Left ventricle myocardium inferior (tissue), 1 donor: ENCODE results near the gene PARD6B. TPM values are rescaled to one million over a fixed set of nuclear protein-coding genes. Genes with fewer than 3 reads are reported as not detected.
A peak's percentile ranks its signal among the peaks of the same experiment; 100 is the strongest.

Experiments
- DNase-seq: peaks from one replicate; pipeline ENCODE4 v3.0.0-alpha.2; 2020
- H3K27ac ChIP-seq: fragments of 200-600 bp; replicated peaks from 2 replicates; pipeline ENCODE4 v1.8.0; 2021
- H3K27me3 ChIP-seq: fragments of 200-600 bp; 2 replicates; pipeline ENCODE4 v1.8.0; 2021; ENCODE audit warnings: low read depth
- H3K36me3 ChIP-seq: fragments of 200-600 bp; 2 replicates; pipeline ENCODE4 v1.8.0; 2021
- H3K4me1 ChIP-seq: fragments of 200-600 bp; 2 replicates; pipeline ENCODE4 v1.8.0; 2021
- H3K4me3 ChIP-seq: fragments of 200-600 bp; 2 replicates; pipeline ENCODE4 v1.8.0; 2021; ENCODE audit warnings: mild to moderate bottlenecking, moderate library complexity
- H3K9me3 ChIP-seq: fragments of 200-600 bp; replicated peaks from 2 replicates; pipeline ENCODE4 v1.8.0; 2021
- intact Hi-C: fragments of 100-400 bp; cut with micrococcal nuclease; formaldehyde crosslinking; loops from one replicate; pipeline ENCODE4 v1.11.0; 2022
- total RNA-seq: library from RNA; stranded (reverse); fragmentation: NEBNext Ultra II Directional; extraction: Animal tissue kit (Norgen Biotek cat#: 25700); gene quantifications from one replicate; pipeline ENCODE4 v1.2.1, GENCODE V29; 2021
- TF ChIP-seq, protein P1 (sequence below): fragments of 200-600 bp; IDR thresholded peaks from 2 replicates; pipeline ENCODE4 v1.8.0; 2021; ENCODE audit warnings: antibody characterized with exemption, mild to moderate bottlenecking, borderline replicate concordance
- donor health status: DM: no; HTN: yes; CAD: no; lungs with severe emphysema.

PARD6B gene
- total RNA-seq, 1 donor from 2014 or later: 3.4 TPM

DNA sequence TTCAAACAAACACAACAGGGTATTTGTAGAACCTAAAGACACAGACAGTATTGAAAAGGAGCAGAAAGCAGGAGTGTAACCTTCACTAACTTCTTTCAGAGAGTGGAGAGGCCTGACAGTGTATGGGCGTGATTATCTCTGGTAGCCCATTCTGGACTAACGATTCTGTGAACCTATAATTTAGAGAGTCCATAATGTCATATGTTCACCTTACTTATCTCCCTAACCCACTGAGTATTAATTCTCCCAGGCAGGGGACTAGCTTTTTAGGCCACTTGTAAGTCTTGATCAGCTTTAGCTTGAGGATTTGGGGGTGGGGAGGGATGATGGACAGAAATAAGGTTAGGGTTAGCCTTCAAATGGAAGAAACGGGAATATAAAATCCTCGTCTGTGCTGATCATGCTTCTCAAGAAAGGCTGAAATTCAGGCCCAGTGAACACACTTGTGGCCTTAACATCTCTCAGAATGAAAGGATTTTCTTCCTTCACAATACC is 2.8 kb upstream of the PARD6B start:
- no peak overlapping the region for H3K27ac ChIP-seq
- H3K4me1 ChIP-seq: peaks cover 57% of the 10 kb centered on the region
- H3K36me3 ChIP-seq: no peaks in the 10 kb centered on the region
- peaks cover 13% of the 10 kb centered on the region for H3K27me3 ChIP-seq
- no peak overlapping the region for H3K4me3 ChIP-seq
- intact Hi-C loops: no loop called here
- TF ChIP-seq, protein P1, sequence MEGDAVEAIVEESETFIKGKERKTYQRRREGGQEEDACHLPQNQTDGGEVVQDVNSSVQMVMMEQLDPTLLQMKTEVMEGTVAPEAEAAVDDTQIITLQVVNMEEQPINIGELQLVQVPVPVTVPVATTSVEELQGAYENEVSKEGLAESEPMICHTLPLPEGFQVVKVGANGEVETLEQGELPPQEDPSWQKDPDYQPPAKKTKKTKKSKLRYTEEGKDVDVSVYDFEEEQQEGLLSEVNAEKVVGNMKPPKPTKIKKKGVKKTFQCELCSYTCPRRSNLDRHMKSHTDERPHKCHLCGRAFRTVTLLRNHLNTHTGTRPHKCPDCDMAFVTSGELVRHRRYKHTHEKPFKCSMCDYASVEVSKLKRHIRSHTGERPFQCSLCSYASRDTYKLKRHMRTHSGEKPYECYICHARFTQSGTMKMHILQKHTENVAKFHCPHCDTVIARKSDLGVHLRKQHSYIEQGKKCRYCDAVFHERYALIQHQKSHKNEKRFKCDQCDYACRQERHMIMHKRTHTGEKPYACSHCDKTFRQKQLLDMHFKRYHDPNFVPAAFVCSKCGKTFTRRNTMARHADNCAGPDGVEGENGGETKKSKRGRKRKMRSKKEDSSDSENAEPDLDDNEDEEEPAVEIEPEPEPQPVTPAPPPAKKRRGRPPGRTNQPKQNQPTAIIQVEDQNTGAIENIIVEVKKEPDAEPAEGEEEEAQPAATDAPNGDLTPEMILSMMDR: no peak
- no peak for DNase-seq
- no peaks in the 10 kb centered on the region for H3K9me3 ChIP-seq

DNA sequence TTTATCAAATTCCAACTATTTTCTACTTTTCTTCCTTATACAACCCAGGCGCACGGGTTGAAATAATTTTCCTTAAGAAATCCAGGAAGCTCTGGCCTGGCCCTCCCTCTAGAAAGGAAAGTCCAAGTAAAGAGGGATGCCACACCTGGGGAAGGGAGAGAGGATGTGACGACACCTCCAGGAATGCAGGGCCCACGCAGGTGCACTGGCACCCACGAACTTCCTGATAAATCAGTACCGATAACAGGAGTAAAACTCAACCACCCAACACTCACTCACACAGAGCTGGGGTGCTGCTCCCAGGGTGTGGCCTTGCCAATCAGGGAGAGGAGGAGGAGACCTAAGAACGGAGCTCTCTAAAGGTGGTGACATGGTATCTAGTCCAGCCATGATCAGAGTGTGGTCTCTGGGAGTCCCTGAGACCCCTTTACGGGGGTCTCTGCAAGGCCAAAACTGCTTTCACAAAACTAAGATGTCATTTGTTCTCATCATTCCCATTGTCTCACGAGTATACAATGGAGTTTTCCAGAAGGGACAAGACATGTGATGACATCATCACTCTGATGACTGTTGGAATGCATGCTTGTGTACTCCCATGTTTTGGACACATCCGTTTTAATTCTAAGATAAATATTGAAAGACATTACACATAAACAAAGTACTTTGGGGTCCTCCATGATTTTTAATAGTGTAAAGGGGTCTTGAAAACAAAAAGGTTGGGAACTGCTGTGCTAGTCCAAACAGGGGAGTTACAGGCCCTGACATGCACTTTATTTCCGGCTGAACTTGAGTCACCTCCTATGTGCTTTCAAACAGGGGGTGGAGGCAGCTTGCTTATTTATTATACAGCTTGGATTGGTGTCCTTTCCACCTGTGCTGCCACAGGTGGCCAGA is 2.2 kb upstream of the PARD6B start:
- Histone ChIP-seq H3K36me3 (no peaks in the 10 kb centered on the region), H3K27ac (no peak overlapping the region), H3K4me3 (no peak overlapping the region), H3K4me1 (peaks cover 55% of the 10 kb centered on the region), H3K9me3 (no peaks in the 10 kb centered on the region), H3K27me3 (peaks cover 13% of the 10 kb centered on the region)
- TF ChIP-seq, protein P1: no peak
- DNase-seq: no peak
- intact Hi-C loops: no loop called here

DNA sequence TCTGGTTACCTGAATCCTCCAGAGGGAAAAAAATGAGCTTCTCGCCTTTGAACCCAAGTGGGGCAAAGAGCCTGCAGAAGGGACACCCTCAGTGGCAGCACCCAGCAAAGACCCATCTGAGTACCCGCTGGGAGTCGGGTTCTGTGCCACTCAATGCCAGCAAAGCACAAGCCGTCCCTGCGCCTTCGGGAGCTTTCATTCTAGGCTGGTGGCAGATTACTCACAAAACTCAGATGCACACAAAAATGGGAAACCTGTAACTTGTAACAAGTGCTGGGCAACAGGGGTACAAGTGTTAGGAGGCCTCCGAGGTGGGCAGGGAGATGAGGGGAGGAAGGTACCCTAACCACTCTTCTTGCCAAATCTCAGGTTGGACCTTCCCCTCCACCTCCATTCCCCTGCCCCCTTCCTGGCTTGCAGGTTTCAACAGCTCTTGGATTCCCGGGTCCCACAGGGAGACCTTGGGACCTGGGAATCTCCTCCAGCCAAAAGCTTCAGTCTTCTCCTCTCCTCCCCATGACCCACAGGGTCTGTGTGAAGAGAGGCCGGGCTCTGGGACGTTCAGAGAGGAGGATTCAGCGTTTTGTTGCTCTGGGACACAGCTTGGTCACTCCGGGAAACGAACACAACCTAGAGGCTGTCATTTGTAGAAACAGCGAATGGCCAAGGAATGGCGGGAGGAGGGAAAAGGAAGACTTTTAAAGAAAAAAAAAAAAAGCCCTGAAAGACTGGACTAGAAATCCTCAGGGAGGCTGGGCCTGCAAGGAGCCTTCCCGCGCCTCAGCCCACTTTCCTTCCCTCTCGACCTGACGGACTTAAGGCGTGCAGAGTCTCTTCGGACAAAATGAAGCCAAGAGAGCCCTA is 1.2 kb upstream of the PARD6B start:
- H3K27me3 ChIP-seq: peaks cover 13% of the 10 kb centered on the region
- DNase-seq: no peak
- H3K4me1 ChIP-seq: peaks cover 46% of the 10 kb centered on the region
- intact Hi-C loops: no loop called here
- TF ChIP-seq, protein P1: no peak
- no peaks in the 10 kb centered on the region for H3K36me3 ChIP-seq
- H3K9me3 ChIP-seq: no peaks in the 10 kb centered on the region
- H3K4me3 ChIP-seq: peak overlapping the region; percentile 92
- H3K27ac ChIP-seq: peak overlapping the region; percentile 90

DNA sequence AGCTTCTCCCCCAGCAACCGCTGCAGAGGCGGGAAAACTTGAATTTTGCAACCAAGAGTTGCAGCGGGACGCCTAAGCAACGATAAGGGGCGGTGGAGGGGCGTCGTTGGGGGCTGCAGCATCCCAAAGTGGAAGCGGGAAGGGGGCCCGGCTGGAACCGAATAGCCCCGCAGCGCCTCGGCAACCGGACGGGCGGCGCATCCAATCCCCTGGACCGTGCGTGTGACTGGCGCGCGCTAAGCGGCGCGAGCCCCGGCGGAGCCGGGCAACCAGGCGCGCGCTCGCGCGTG is 670 bp upstream of the PARD6B start:
- no peaks in the 10 kb centered on the region for H3K9me3 ChIP-seq
- no peak for DNase-seq
- intact Hi-C loops: no loop called here
- peak overlapping the region; percentile 92 for H3K4me3 ChIP-seq
- TF ChIP-seq, protein P1: no peak
- H3K36me3 ChIP-seq: no peaks in the 10 kb centered on the region
- H3K27ac ChIP-seq: peak overlapping the region; percentile 90
- peaks cover 13% of the 10 kb centered on the region for H3K27me3 ChIP-seq
- peaks cover 40% of the 10 kb centered on the region for H3K4me1 ChIP-seq

DNA sequence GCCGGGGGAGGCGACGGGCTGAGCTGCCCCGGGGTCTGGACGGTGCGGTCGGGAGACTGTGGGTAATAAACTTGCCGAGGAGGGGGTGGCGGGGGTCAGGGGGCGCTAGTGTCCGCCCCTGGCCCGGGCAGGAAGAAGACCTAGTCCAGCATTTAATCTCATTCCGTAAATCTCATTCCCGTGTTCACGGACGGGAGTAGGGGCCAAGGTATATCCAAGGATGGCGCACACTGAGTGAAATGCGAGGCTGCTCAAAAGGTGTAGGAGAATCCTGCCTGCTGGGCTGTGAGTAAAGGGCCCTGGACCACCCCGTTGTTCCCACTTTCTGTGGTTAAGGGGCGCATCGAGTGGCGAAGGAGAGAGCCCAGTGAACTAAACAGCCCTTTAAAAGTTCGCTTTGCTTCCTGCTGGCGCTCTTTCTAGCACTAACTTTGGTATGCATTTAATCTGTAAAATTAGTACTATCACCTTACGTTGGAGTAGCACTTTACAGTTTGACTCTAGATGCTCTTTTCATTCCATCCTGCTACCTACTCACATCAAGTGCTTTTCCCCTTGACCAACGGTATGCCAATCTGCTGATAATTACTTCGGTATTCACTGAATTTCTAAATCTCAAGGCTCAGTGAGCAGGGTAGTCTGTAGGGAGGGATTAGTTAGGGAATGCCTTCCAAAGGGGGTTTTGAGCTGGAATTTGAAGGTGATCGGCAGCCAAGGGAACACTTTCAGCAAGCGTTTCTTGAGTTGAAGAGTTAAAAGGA is 730 bp downstream of the PARD6B start:
- no peak for DNase-seq
- Histone ChIP-seq H3K36me3 (no peaks in the 10 kb centered on the region), H3K4me3 (peak overlapping the region; percentile 92), H3K9me3 (no peaks in the 10 kb centered on the region), H3K4me1 (peaks cover 39% of the 10 kb centered on the region), H3K27me3 (peaks cover 13% of the 10 kb centered on the region), H3K27ac (peak overlapping the region; percentile 90)
- intact Hi-C loops: no loop called here
- TF ChIP-seq, protein P1: no peak
